Fibroblast of skin of abdomen (primary cell): ENCODE results near the gene PWP2.
"Not testable (repeated sequence)": the region's sequence is repeated elsewhere in the genome, so short reads cannot be mapped to it uniquely, and the experiment has no call there.

Experiments
- DNase-seq: peaks from one replicate; pipeline ENCODE4 v3.0.0-alpha.2; 2013

PWP2 gene

GRCh38 chr21:44165933-44166332, 58.7 kb downstream of the PWP2 start:
- DNase-seq = not testable (repeated sequence)

DNA sequence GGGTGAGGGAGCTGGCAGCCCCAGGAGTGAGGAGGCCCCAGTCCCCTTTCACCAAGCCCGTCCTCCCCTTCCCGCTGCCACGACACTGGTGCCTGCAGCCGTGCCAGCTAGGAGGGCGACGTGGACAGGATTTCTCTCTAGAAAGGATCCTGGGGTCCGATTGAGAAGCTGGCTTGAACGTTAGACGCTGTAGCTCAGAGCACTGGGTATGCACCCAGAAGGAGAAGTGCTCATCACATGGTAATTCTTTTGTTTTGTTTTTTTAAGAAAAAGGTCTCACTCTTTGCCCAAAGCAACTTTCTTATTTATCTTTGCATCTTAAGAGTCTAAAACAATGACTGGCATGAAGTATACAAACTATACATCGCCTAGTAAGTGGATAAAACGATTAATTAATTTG, 60.3 kb downstream of the PWP2 start:
- DNase-seq = not testable (repeated sequence)

- not testable (repeated sequence) for DNase-seq
Observed at GRCh38 chr21:44170326-44170725, 63.1 kb downstream of the PWP2 start.

DNA sequence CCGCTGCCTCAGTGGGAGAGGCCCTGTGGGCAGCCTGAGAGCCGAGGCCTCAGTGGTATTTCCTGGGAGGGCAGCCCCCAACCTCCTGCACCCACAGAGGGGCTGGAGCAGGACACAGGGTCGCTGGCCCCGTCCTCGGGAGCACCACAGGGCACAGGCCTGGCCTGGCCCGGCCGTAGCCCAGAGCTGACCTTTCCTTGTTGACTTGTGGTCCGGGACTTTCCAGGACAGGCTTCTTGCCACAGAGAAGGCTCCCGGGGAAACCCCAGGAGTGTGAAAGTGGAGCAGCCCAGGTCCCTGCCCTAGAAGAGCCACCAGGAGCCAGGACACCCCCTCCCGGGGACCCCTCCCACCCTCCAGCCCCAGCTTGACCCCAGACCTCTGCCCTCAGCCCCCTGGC, 63.7 kb downstream of the PWP2 start:
- DNase-seq = not testable (repeated sequence)

DNA sequence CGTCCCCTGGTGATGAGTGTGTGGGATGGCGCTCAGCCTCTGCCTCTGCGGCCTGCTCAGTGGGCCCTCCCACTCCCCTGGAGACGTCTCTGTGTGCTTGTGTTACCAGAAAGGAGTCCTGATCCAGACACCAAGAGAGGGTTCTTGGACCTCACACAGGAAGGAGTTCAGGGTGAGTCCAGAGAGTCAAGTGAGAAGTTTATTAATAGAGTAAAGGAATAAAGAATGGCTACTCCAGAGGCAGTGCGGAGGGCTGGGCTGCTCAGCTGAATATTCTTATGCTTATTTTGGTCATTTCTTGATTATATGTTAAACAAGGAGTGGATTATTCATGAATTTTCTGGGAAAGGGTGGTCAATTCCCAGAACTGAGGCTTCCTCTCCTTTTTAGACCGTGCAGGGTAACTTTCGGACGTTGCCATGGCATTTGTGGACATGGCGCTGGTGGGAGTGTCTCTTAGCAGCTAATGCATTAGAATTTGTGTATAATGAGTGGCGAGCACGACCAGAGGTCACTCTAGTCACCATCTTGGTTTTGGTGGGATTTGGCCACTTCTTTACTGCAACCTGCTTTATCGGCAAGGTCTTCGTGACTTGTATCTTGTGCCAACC, 64.9 kb downstream of the PWP2 start:
- DNase-seq = not testable (repeated sequence)

GRCh38 chr21:44172741-44173140, 65.5 kb downstream of the PWP2 start:
- DNase-seq = not testable (repeated sequence)

GRCh38 chr21:44175189-44175588, 68.0 kb downstream of the PWP2 start:
- not testable (repeated sequence) for DNase-seq

GRCh38 chr21:44176127-44176526, 68.9 kb downstream of the PWP2 start:
- DNase-seq = not testable (repeated sequence)
